Thyroid gland (tissue), 4 donors: ENCODE measurements around the gene MMAB.

Experiments
- POLR2A ChIP-seq, 2 donors: fragments of 450-650 bp; IDR thresholded peaks; one replicate each; pipeline ENCODE4 v1.6.1; 2017; ENCODE audit warnings: antibody characterized with exemption in 2 of 2, mild to moderate bottlenecking in 2 of 2, moderate library complexity in 1 of 2
- TF ChIP-seq, protein P1 (sequence below), 6 experiments: fragments of 200-600 bp in 3 of 6; fragments of 450-650 bp in 3 of 6; sonication (generic) in 3 of 6; IDR thresholded peaks; one replicate each; pipeline ENCODE4 v1.5.1; 2016 to 2019; ENCODE audit warnings: antibody characterized with exemption in 6 of 6, mild to moderate bottlenecking in 2 of 6, inconsistent platforms in 1 of 6, moderate library complexity in 1 of 6

DNA sequence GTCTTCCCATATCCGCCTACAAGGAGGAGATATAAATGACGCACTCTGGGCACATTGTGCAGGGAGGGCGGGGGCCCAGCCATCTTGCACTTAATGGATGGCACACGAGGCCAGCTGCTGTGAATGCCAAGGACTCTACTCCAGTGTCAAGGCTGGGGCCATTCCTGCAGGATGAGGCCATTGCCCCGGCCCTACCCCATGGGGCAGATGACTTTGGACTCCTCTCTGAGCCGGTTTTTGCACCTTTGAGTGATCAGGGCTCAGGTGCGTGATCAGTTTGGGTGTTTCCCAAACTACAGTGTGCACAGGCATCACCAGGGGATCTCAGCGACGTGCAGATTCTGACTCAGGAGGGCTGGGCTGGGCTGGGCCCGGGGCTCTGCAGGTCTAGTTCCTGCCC is 16.1 kb downstream of the MMAB start:
- TF ChIP-seq, protein P1, sequence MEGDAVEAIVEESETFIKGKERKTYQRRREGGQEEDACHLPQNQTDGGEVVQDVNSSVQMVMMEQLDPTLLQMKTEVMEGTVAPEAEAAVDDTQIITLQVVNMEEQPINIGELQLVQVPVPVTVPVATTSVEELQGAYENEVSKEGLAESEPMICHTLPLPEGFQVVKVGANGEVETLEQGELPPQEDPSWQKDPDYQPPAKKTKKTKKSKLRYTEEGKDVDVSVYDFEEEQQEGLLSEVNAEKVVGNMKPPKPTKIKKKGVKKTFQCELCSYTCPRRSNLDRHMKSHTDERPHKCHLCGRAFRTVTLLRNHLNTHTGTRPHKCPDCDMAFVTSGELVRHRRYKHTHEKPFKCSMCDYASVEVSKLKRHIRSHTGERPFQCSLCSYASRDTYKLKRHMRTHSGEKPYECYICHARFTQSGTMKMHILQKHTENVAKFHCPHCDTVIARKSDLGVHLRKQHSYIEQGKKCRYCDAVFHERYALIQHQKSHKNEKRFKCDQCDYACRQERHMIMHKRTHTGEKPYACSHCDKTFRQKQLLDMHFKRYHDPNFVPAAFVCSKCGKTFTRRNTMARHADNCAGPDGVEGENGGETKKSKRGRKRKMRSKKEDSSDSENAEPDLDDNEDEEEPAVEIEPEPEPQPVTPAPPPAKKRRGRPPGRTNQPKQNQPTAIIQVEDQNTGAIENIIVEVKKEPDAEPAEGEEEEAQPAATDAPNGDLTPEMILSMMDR (IDR thresholded peaks at IDR 0.05): no peak
- no peak for TF ChIP-seq POLR2A (IDR thresholded peaks at IDR 0.05)
